Right ventricle myocardium inferior (tissue), 1 donor: ENCODE results near the gene KIF1A. TPM values are rescaled to one million over a fixed set of nuclear protein-coding genes. Genes with fewer than 3 reads are reported as not detected.
"Not testable (repeated sequence)": the region's sequence is repeated elsewhere in the genome, so short reads cannot be mapped to it uniquely, and the experiment has no call there.

Experiments used
- ATAC-seq: fragments of 200-7000 bp; cut with Tn5 transposase; one replicate; pipeline ENCODE4 v1.9.1; 2020; ENCODE audit warnings: mild to moderate bottlenecking, moderate library complexity
- DNase-seq: peaks from one replicate; pipeline ENCODE4 v3.0.0; 2021; ENCODE audit errors: missing footprints
- intact Hi-C: fragments of 100-400 bp; cut with DNase I; formaldehyde crosslinking; loops from one replicate; pipeline ENCODE4 v1.11.0; 2022
- total RNA-seq: library from RNA; stranded (reverse); fragmentation: NEBNext Ultra II Directional; extraction: Animal tissue kit (Norgen Biotek cat#: 25700); gene quantifications from one replicate; pipeline ENCODE4 v1.2.1, GENCODE V29; 2021
- donor health status: DM: no; HTN: yes; CAD: no; lungs with severe emphysema.

Gene KIF1A
- total RNA-seq, 1 donor from 2014 or later, result 1.5 TPM

GRCh38 chr2:240687741-240688552, 132.1 kb downstream of the KIF1A start:
- no peak for ATAC-seq
- DNase-seq, result no peak

GRCh38 chr2:240687045-240687740, 132.8 kb downstream of the KIF1A start:
- intact Hi-C loops, result no loop called here
- ATAC-seq (no peak), DNase-seq (no peak)

More at GRCh38 chr2:240687741-240688552, 132.1 kb downstream of the KIF1A start:
- intact Hi-C loops, result no loop called here

- DNase-seq (no peak), ATAC-seq (no peak)
- intact Hi-C loops, result no loop called here
Measured at GRCh38 chr2:240686460-240686859, 133.6 kb downstream of the KIF1A start.

- intact Hi-C loops, result no loop called here
- DNase-seq (peak; percentile 55), ATAC-seq (no peak)
Measured at GRCh38 chr2:240685771-240686371, 134.1 kb downstream of the KIF1A start.

DNA sequence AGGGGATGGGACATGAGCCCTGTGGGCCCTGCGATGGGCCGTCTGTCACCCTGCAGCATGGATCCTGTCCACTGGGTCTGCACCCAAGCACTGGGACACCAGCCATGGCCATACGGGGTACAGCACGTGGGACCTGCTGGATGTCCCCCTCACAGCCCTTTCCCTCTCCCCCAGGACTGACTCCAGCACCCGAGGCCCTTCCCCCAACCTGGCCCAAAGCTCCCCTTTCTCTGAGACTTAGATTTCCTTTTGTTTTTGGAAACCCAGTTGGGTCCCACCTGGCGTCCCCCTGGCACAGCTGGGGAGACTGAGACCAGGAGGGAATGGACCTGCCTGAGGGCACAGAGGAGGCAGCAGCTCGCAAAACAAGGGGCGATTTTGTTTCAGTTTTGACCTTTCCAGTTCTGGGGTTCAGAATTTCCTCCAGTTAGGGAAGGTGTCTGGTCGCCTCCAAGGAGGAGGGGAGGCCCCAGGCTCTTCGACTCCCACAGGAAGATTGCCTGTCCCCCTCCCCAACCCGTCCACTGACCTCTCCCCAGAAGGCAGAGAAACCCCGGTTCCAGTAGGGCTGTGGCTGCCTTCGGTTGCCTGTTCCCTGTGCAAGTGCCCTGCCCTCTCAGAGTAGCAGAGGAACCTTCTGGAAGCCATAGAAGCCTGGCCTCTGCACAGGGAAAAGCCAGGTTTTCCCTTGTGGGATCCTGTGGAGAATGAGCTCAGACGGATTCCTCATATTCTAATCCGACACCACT, 135.9 kb downstream of the KIF1A start:
- intact Hi-C loops, ATAC-seq, DNase-seq: not testable (repeated sequence)

- intact Hi-C loops, ATAC-seq: not testable (repeated sequence)
- peak; percentile 40 for DNase-seq
Measured at GRCh38 chr2:240683329-240683979, 136.6 kb downstream of the KIF1A start.

GRCh38 chr2:240682431-240683224, 137.4 kb downstream of the KIF1A start, which contains the start of gene AQP12B:
Gene AQP12B (minus strand): TSS chr2:240682885. CDS start chr2:240682837, 48 bp downstream.
- intact Hi-C loops, ATAC-seq: not testable (repeated sequence)
- peak; percentile 31 for DNase-seq

DNA sequence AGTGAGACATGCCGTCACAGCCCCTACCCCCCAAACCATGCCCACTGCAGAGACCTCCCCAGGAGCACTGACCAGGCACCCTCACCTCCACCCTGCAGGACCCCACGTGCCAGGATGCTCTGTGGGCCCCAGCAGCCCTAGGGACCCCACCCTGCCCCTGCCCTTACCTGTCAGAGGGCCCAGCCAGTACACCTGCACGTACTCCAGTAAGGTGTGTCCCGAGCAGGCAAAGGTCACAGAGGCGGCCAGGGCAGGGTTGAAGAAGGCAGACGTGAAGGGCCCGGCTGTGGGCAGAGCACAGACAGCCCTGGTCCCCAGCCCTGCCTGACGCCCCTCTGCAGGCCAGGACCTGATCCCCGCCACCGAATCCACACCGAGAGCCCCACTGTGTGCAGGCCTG, 139.8 kb downstream of the KIF1A start:
- DNase-seq, intact Hi-C loops, ATAC-seq: not testable (repeated sequence)

DNA sequence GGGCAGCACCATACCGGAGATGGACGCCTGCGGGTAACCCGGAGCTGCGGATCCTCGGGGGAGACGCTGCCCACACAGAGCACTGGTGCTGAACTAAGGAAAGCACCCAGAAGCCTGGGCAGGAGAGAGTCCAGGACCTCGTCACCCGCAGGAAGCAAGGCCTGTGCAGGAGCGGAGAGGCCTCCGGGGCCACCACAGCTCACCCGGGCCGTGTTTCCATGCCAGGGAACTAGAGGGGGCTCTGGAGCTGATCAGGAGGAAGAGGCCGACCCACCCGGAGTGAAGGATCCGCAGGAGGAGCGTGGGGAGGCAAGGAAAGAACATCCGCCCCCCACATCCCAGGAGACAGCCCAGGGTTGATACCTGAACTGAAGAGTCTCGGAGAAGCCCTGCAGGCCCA, 141.1 kb downstream of the KIF1A start:
- ATAC-seq, intact Hi-C loops: not testable (repeated sequence)

DNA sequence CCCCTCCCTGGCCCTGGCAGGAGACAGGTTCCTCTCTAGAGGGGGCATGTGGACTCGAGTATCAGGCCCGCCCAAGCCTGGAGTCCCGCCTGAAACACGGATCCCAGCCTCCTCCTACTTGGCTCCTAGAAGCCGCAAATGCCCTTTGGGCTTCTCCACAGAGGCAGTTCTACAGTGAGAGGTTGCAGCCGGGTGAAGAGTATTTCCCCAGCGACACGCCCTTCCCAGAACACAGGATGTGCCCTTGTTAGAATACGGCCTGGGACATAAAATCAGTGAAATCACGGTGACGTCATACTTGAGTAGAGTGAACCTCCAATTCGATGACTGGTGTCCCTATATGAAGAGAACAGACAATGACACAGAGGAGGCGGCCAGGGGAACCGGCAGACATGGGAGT, 142.0 kb downstream of the KIF1A start:
- DNase-seq, ATAC-seq, intact Hi-C loops: not testable (repeated sequence)

More for the DNA sequence above, 141.1 kb downstream of the KIF1A start:
- DNase-seq, result not testable (repeated sequence)

GRCh38 chr2:240675345-240675744, 144.7 kb downstream of the KIF1A start:
- intact Hi-C loops, DNase-seq, ATAC-seq: not testable (repeated sequence)

- DNase-seq, result peak; percentile 62
- intact Hi-C loops, ATAC-seq: not testable (repeated sequence)
Measured at GRCh38 chr2:240674461-240675184, 145.4 kb downstream of the KIF1A start.

DNA sequence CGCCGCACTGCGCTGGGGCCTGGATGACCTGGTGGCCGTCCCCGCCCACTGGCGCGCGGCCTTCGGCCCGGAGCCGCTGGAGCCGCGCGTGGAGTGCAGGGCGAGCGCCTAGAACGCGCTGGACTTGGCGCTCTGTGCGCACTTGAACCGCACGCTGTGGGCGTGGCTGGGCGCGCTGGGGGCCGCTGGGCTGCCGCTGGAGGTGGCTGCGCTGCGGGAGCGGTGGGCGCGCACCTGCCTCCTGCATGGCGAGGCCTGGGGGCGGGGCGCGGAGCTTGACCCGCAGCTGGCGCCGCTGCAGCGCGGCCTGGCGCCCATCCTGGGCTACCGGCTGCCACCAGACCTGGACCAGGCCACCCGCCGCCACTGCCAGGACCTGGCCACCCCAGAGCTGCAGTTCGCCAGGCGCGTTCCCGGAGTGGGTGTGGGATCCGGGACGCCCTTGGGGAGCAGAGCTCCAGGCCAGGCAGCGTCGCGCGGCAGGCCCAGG, 147.3 kb downstream of the KIF1A start:
- intact Hi-C loops, result no loop called here
- DNase-seq, result peak; percentile 55
- peak; percentile 42 for ATAC-seq

- DNase-seq (peak; percentile 45), ATAC-seq (no peak)
- intact Hi-C loops, result no loop called here
Measured at GRCh38 chr2:240672076-240672700, 147.8 kb downstream of the KIF1A start.

DNA sequence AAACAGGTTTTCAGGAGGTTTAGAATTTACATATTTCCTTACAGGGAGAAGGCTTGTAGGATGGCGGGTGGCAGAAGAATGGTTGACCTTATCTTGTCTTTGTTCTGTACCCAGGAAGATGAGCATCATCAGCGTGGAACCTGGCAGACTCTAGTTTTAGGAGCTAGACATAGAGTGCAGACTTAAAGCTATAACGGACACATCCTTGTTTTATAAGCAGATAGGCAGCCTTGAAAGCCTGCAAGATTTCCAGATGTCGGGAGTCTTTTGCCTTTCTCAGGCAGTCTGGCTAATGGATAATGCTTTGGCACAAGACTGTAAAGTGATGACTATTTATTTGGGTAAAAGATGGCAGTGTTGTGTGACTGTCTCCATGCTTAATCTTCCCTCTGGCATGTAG, 149.1 kb downstream of the KIF1A start:
- intact Hi-C loops, result no loop called here
- ATAC-seq (no peak), DNase-seq (no peak)

DNA sequence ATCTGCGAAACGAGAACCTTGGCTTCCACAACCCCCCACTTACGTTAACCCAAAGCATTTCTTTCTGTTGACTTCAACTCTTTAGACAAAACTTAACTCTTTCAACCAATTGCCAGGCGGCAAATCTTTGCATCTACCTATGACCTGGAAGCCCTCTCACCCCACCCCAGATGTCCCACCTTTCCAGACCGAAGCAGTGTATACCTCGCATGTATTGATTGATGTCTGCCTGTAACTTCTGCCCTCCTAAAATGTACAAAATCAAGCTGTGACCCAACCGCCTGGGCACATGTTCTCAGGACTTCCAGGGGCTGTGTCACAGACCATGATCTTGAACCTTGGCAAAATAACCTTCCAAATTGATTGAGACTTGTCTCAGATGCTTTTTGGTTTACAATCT, 149.6 kb downstream of the KIF1A start:
- intact Hi-C loops, result no loop called here
- DNase-seq (no peak), ATAC-seq (no peak)
